ENCODE data around the gene SLC16A11. TPM values are rescaled to one million over a fixed set of nuclear protein-coding genes. Genes with fewer than 3 reads are reported as not detected.
"Not testable (repeated sequence)": the region's sequence is repeated elsewhere in the genome, so short reads cannot be mapped to it uniquely, and the experiment has no call there.

SLC16A11 gene
- total and polyA plus RNA-seq, 4 donors: 1.9 to 8.9 (median 6.5) TPM

- no peak for TF ChIP-seq CTCF (IDR thresholded peaks at IDR 0.05; ENCODE audit: control extremely low read depth, extremely low read depth)
- no peak for DNase-seq
- no peaks in the 10 kb centered on the region for H3K36me3 ChIP-seq (ENCODE audit: control insufficient read depth in 4 of 4, insufficient read depth in 4 of 4, low read length in 4 of 4)
- no peak overlapping the region for H3K27ac ChIP-seq (ENCODE audit: low read depth in 1 of 2, low read length in 1 of 2)
- H3K9ac ChIP-seq (ENCODE audit: insufficient read depth in 1 of 2, low read length in 2 of 2): no peak overlapping the region
- no peak overlapping the region for H3K4me3 ChIP-seq
- no peaks in the 10 kb centered on the region for H3K9me3 ChIP-seq (ENCODE audit: control insufficient read depth in 4 of 4, insufficient read depth in 3 of 4, low read length in 3 of 4)
- no peak for ATAC-seq (ENCODE audit: insufficient read depth, low FRiP score)
- H3K27me3 ChIP-seq (ENCODE audit: control insufficient read depth in 3 of 3, insufficient read depth in 3 of 3, low read length in 2 of 3): peaks cover 0 to 6% (median 3%) of the 10 kb centered on the region in 3 donors
- no peaks in the 10 kb centered on the region for H3K4me1 ChIP-seq (ENCODE audit: control insufficient read depth in 5 of 5, insufficient read depth in 5 of 5, low read length in 5 of 5)
- WGBS, 2 donors: 49 to 55% methylated on average over 6 of the region's 6 CpGs
Observed at GRCh38 chr17:7060165-7060891, 16.4 kb upstream of the SLC16A11 start.

- no peaks in the 10 kb centered on the region for H3K4me1 ChIP-seq (ENCODE audit: control insufficient read depth in 5 of 5, insufficient read depth in 5 of 5, low read length in 5 of 5)
- WGBS, 2 donors: 67 to 76% methylated on average over 7 of the region's 7 CpGs
- H3K4me3 ChIP-seq: no peak overlapping the region
- H3K36me3 ChIP-seq (ENCODE audit: control insufficient read depth in 4 of 4, insufficient read depth in 4 of 4, low read length in 4 of 4): no peaks in the 10 kb centered on the region
- H3K9me3 ChIP-seq (ENCODE audit: control insufficient read depth in 4 of 4, insufficient read depth in 3 of 4, low read length in 3 of 4): no peaks in the 10 kb centered on the region
- no peak overlapping the region for H3K27ac ChIP-seq (ENCODE audit: low read depth in 1 of 2, low read length in 1 of 2)
- no peak for ATAC-seq (ENCODE audit: insufficient read depth, low FRiP score)
- DNase-seq: no peak
- H3K27me3 ChIP-seq (ENCODE audit: control insufficient read depth in 3 of 3, insufficient read depth in 3 of 3, low read length in 2 of 3): peaks cover 0 to 6% (median 3%) of the 10 kb centered on the region in 3 donors
- no peak overlapping the region for H3K9ac ChIP-seq (ENCODE audit: insufficient read depth in 1 of 2, low read length in 2 of 2)
- TF ChIP-seq CTCF (IDR thresholded peaks at IDR 0.05; ENCODE audit: control extremely low read depth, extremely low read depth): no peak
Observed at GRCh38 chr17:7058831-7059447, 15.0 kb upstream of the SLC16A11 start.

GRCh38 chr17:7056386-7056785, 12.5 kb upstream of the SLC16A11 start:
- Histone ChIP-seq H3K4me1 (ENCODE audit: control insufficient read depth in 5 of 5, insufficient read depth in 5 of 5, low read length in 5 of 5) (no peaks in the 10 kb centered on the region), H3K36me3 (ENCODE audit: control insufficient read depth in 4 of 4, insufficient read depth in 4 of 4, low read length in 4 of 4) (no peaks in the 10 kb centered on the region), H3K4me3 (no peak overlapping the region), H3K9me3 (ENCODE audit: control insufficient read depth in 4 of 4, insufficient read depth in 3 of 4, low read length in 3 of 4) (no peaks in the 10 kb centered on the region), H3K27me3 (ENCODE audit: control insufficient read depth in 3 of 3, insufficient read depth in 3 of 3, low read length in 2 of 3) (peaks cover 0 to 3% (median 0%) of the 10 kb centered on the region in 3 donors), H3K9ac (ENCODE audit: insufficient read depth in 1 of 2, low read length in 2 of 2) (no peak overlapping the region), H3K27ac (ENCODE audit: low read depth in 1 of 2, low read length in 1 of 2) (no peak overlapping the region)
- ATAC-seq (ENCODE audit: insufficient read depth, low FRiP score) (no peak), DNase-seq (no peak)
- TF ChIP-seq CTCF (IDR thresholded peaks at IDR 0.05; ENCODE audit: control extremely low read depth, extremely low read depth): no peak
- WGBS, 2 donors: 84 to 90% methylated on average over 4 of the region's 4 CpGs

- not testable (repeated sequence) for H3K9me3 ChIP-seq (ENCODE audit: control insufficient read depth in 4 of 4, insufficient read depth in 3 of 4, low read length in 3 of 4); ATAC-seq (ENCODE audit: insufficient read depth, low FRiP score); H3K27ac ChIP-seq (ENCODE audit: low read depth in 1 of 2, low read length in 1 of 2); DNase-seq; H3K9ac ChIP-seq (ENCODE audit: insufficient read depth in 1 of 2, low read length in 2 of 2); H3K4me3 ChIP-seq; H3K36me3 ChIP-seq (ENCODE audit: control insufficient read depth in 4 of 4, insufficient read depth in 4 of 4, low read length in 4 of 4)
- peaks cover 0 to 23% (median 4%) of the 10 kb centered on the region in 3 donors for H3K27me3 ChIP-seq (ENCODE audit: control insufficient read depth in 3 of 3, insufficient read depth in 3 of 3, low read length in 2 of 3)
- WGBS, 2 donors: 87 to 88% methylated on average over 9 of the region's 9 CpGs
- H3K4me1 ChIP-seq (ENCODE audit: control insufficient read depth in 5 of 5, insufficient read depth in 5 of 5, low read length in 5 of 5): peaks cover 0 to 11% (median 7%) of the 10 kb centered on the region in 5 donors
Observed at GRCh38 chr17:7050583-7050982, 6.7 kb upstream of the SLC16A11 start.
